Ovary (tissue), 3 donors: ENCODE results near the gene NUDT4.

ENCODE experiments used
- POLR2A ChIP-seq: fragments of 450-650 bp; IDR thresholded peaks from one replicate; pipeline ENCODE4 v1.6.1; 2017; ENCODE audit warnings: antibody characterized with exemption, mild to moderate bottlenecking, moderate library complexity
- TF ChIP-seq, protein P1 (sequence below), 3 donors: fragments of 450-650 bp in 2 of 3; fragments of 200-600 bp in 1 of 3; IDR thresholded peaks; one replicate each; pipeline versions ENCODE4 v1.5.1 to v1.8.0; 2016 to 2022; ENCODE audit warnings: antibody characterized with exemption in 3 of 3, mild to moderate bottlenecking in 1 of 3
- donor health status: DM: no; HTN: no; CAD: no.

DNA sequence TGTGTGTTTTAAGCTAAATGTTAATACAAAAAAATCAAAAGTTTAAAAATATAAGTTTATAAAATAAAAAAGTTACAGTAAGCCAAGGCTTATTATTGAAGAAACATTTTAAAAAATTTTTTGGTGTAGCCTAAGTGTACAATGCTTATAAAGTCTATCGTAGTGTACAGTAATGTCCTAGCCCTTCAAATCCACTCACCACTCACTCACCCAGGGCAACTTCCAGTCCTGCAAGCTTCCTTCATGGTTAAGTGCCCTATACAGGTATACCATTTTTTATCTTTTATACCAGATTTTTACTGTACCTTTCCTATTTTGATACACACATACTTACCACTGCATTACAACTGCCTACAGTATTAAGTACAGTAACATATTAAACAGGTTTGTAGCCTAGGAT, 52.1 kb downstream of the NUDT4 start:
- TF ChIP-seq, protein P1, sequence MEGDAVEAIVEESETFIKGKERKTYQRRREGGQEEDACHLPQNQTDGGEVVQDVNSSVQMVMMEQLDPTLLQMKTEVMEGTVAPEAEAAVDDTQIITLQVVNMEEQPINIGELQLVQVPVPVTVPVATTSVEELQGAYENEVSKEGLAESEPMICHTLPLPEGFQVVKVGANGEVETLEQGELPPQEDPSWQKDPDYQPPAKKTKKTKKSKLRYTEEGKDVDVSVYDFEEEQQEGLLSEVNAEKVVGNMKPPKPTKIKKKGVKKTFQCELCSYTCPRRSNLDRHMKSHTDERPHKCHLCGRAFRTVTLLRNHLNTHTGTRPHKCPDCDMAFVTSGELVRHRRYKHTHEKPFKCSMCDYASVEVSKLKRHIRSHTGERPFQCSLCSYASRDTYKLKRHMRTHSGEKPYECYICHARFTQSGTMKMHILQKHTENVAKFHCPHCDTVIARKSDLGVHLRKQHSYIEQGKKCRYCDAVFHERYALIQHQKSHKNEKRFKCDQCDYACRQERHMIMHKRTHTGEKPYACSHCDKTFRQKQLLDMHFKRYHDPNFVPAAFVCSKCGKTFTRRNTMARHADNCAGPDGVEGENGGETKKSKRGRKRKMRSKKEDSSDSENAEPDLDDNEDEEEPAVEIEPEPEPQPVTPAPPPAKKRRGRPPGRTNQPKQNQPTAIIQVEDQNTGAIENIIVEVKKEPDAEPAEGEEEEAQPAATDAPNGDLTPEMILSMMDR (IDR thresholded peaks at IDR 0.05) = no peak
- TF ChIP-seq POLR2A = no peak
